ENCODE measurements around the gene DMD.
"Not testable (repeated sequence)": the region's sequence is repeated elsewhere in the genome, so short reads cannot be mapped to it uniquely, and the experiment has no call there.

The DMD gene

DNA sequence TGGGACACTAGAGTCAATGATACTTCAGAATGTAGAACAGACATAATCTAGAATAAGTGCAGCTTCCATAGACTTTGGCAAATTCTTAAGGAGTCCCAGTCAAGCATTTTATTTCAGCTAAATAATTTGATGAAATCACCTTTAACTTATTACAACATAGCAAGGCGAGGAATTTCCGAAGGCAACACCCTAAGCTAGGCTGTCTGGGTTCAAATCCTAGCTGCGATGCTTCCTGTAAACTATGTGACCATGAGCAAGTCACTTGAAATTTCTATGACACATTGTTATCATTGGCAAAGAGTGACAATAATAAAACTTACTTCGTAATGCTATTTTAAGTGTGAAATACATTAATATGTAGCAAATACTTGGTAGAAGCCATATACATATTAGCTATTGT, 679.1 kb downstream of the DMD start:
- Histone ChIP-seq H3K4me3 (ENCODE audit: low read length) (no peak overlapping the region), H3K9me3 (replicated peaks; ENCODE audit: insufficient read depth, low read length) (no peaks in the 10 kb centered on the region), H4K20me1 (ENCODE audit: insufficient read depth, low read length) (no peaks in the 10 kb centered on the region), H3K27ac (ENCODE audit: low read length) (no peak overlapping the region), H3K36me3 (replicated peaks; ENCODE audit: insufficient read depth, low read length) (no peaks in the 10 kb centered on the region), H3K79me2 (ENCODE audit: low read length) (no peaks in the 10 kb centered on the region), H3F3A (ENCODE audit: insufficient read depth, low read length) (no peaks in the 10 kb centered on the region), H2AFZ (ENCODE audit: low read length) (no peak overlapping the region), H3K4me2 (ENCODE audit: low read depth, low read length) (no peak overlapping the region), H3K4me1 (ENCODE audit: low read length) (no peaks in the 10 kb centered on the region), H3K27me3 (replicated peaks; ENCODE audit: insufficient read depth, low read length) (no peaks in the 10 kb centered on the region), H3K9me2 (replicated peaks; ENCODE audit: insufficient read depth, low read length) (no peaks in the 10 kb centered on the region), H3K9ac (ENCODE audit: low read length) (no peak overlapping the region)
- DNase-seq: no peak
- TF ChIP-seq EZH2 (optimal IDR thresholded peaks at IDR 0.05; ENCODE audit: low read depth, low read length) (no peak), EZH2phosphoT487 (IDR thresholded peaks at IDR 0.05; ENCODE audit: low read length) (no peak), CTCF (IDR thresholded peaks at IDR 0.05; ENCODE audit: low read length) (no peak)

DNA sequence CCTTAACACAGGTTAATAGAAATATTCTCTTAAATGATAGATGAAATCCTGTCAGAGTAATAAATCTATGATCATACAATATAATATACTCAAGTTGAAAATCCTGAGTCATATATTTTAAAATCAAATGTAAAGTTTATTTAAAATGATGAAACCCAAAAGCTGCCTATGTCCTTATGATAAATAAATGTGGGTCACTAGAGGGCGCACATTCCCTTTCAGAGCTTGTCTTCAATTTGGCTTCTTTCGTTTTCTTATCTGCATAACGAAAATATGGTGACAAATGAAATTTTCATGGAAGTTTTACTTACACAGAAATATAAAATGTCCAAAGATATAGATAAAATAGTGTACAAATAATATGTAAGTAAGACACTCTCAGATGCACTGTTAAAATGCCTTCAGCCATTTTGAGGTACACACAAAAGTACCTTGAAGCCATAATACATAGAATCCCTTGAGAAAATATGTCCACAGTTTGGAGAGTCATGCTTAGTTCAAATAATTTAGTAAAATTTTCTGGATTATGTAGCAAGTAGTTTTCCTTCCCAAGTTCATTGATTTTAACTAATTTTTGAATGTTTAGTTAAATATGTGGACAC, 680.4 kb downstream of the DMD start:
- H3K9me3 ChIP-seq (replicated peaks; ENCODE audit: insufficient read depth, low read length): no peaks in the 10 kb centered on the region
- H2AFZ ChIP-seq (ENCODE audit: low read length): peak overlapping the region; percentile 54; the same call in 1 of the 2 replicates
- H3K36me3 ChIP-seq (replicated peaks; ENCODE audit: insufficient read depth, low read length): no peaks in the 10 kb centered on the region
- H3K9ac ChIP-seq (ENCODE audit: low read length): no peak overlapping the region
- H3K9me2 ChIP-seq (replicated peaks; ENCODE audit: insufficient read depth, low read length): no peaks in the 10 kb centered on the region
- H4K20me1 ChIP-seq (ENCODE audit: insufficient read depth, low read length): no peaks in the 10 kb centered on the region
- H3K27me3 ChIP-seq (replicated peaks; ENCODE audit: insufficient read depth, low read length): no peaks in the 10 kb centered on the region
- no peak overlapping the region for H3K27ac ChIP-seq (ENCODE audit: low read length)
- no peaks in the 10 kb centered on the region for H3K79me2 ChIP-seq (ENCODE audit: low read length)
- TF ChIP-seq EZH2phosphoT487 (IDR thresholded peaks at IDR 0.05; ENCODE audit: low read length): no peak
- no peak for TF ChIP-seq EZH2 (optimal IDR thresholded peaks at IDR 0.05; ENCODE audit: low read depth, low read length)
- peak; percentile 48 for TF ChIP-seq CTCF (IDR thresholded peaks at IDR 0.05; ENCODE audit: low read length)
- H3K4me1 ChIP-seq (ENCODE audit: low read length): no peaks in the 10 kb centered on the region
- peak; percentile 54 for DNase-seq
- no peaks in the 10 kb centered on the region for H3F3A ChIP-seq (ENCODE audit: insufficient read depth, low read length)
- H3K4me2 ChIP-seq (ENCODE audit: low read depth, low read length): peak overlapping the region; percentile 10; the same call in 1 of the 2 replicates
- peak overlapping the region; percentile 24; the same call in 1 of the 2 replicates for H3K4me3 ChIP-seq (ENCODE audit: low read length)

DNA sequence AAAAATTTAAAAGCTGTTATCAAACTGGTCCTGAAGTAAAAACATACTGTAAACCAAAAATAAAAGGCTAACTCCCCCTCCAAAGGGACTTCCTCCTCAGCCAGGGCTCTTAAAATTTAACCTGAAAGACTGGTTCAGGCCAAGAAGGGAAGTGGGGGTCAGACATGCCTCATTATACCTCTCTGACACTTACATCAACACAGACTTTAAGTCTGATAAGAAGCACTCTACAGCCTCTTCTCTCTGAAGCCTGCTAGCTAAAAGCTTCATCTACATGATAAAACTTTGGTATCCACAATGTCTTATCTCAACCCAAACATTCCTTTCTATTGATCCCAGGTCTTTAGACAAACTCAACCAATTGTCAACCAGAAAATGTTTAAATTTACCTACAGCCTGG, 682.9 kb downstream of the DMD start:
- not testable (repeated sequence) for H2AFZ ChIP-seq (ENCODE audit: low read length); H3K79me2 ChIP-seq (ENCODE audit: low read length); H3K36me3 ChIP-seq (replicated peaks; ENCODE audit: insufficient read depth, low read length); H3K9ac ChIP-seq (ENCODE audit: low read length); H3F3A ChIP-seq (ENCODE audit: insufficient read depth, low read length); H3K4me2 ChIP-seq (ENCODE audit: low read depth, low read length); H3K4me3 ChIP-seq (ENCODE audit: low read length); H3K27me3 ChIP-seq (replicated peaks; ENCODE audit: insufficient read depth, low read length); H3K27ac ChIP-seq (ENCODE audit: low read length); H3K4me1 ChIP-seq (ENCODE audit: low read length); H3K9me2 ChIP-seq (replicated peaks; ENCODE audit: insufficient read depth, low read length); H3K9me3 ChIP-seq (replicated peaks; ENCODE audit: insufficient read depth, low read length); H4K20me1 ChIP-seq (ENCODE audit: insufficient read depth, low read length); DNase-seq

GRCh38 chrX:32525234-32525633, 686.1 kb downstream of the DMD start:
- TF ChIP-seq EZH2 (optimal IDR thresholded peaks at IDR 0.05; ENCODE audit: low read depth, low read length): no peak
- no peak for TF ChIP-seq CTCF (IDR thresholded peaks at IDR 0.05; ENCODE audit: low read length)
- TF ChIP-seq EZH2phosphoT487 (IDR thresholded peaks at IDR 0.05; ENCODE audit: low read length): no peak
- H4K20me1 ChIP-seq (ENCODE audit: insufficient read depth, low read length): no peaks in the 10 kb centered on the region
- no peak for DNase-seq
- no peaks in the 10 kb centered on the region for H3K9me3 ChIP-seq (replicated peaks; ENCODE audit: insufficient read depth, low read length)
- no peaks in the 10 kb centered on the region for H3K36me3 ChIP-seq (replicated peaks; ENCODE audit: insufficient read depth, low read length)
- no peaks in the 10 kb centered on the region for H3K79me2 ChIP-seq (ENCODE audit: low read length)
- no peaks in the 10 kb centered on the region for H3K4me1 ChIP-seq (ENCODE audit: low read length)
- H3F3A ChIP-seq (ENCODE audit: insufficient read depth, low read length): no peaks in the 10 kb centered on the region
- no peak overlapping the region for H3K27ac ChIP-seq (ENCODE audit: low read length)
- no peaks in the 10 kb centered on the region for H3K27me3 ChIP-seq (replicated peaks; ENCODE audit: insufficient read depth, low read length)
- H3K9ac ChIP-seq (ENCODE audit: low read length): no peak overlapping the region
- H3K4me2 ChIP-seq (ENCODE audit: low read depth, low read length): no peak overlapping the region
- H3K4me3 ChIP-seq (ENCODE audit: low read length): no peak overlapping the region
- no peaks in the 10 kb centered on the region for H3K9me2 ChIP-seq (replicated peaks; ENCODE audit: insufficient read depth, low read length)
- no peak overlapping the region for H2AFZ ChIP-seq (ENCODE audit: low read length)

Data from MM.1S (cell line).